Fibroblast of skin of right quadriceps (primary cell): ENCODE results near the gene VGLL4.

Experiments used
- DNase-seq: peaks from one replicate; pipeline ENCODE4 v3.0.0-alpha.2; 2013

Gene VGLL4

GRCh38 chr3:11546657-11547302 lies 96.9 kb downstream of the VGLL4 start:
- no peak for DNase-seq

- DNase-seq = no peak
These were observed 98.4 kb downstream of the VGLL4 start for GRCh38 chr3:11545186-11545851.

- no peak for DNase-seq
These were observed 99.1 kb downstream of the VGLL4 start for GRCh38 chr3:11544412-11545181.

- DNase-seq = no peak
These were observed 99.7 kb downstream of the VGLL4 start for GRCh38 chr3:11543948-11544387.

- DNase-seq = no peak
These were observed 100.4 kb downstream of the VGLL4 start for GRCh38 chr3:11543141-11543947.

- DNase-seq = no peak
These were observed 101.2 kb downstream of the VGLL4 start for GRCh38 chr3:11542551-11542950.

GRCh38 chr3:11541321-11542303 lies 102.1 kb downstream of the VGLL4 start:
- DNase-seq = no peak

- DNase-seq = no peak
These were observed 104.0 kb downstream of the VGLL4 start for GRCh38 chr3:11539677-11540076.

GRCh38 chr3:11539218-11539617 lies 104.5 kb downstream of the VGLL4 start:
- no peak for DNase-seq

GRCh38 chr3:11538581-11538980 lies 105.1 kb downstream of the VGLL4 start:
- no peak for DNase-seq

GRCh38 chr3:11536936-11537612 lies 106.6 kb downstream of the VGLL4 start:
- no peak for DNase-seq

- DNase-seq = no peak
These were observed 107.4 kb downstream of the VGLL4 start for GRCh38 chr3:11536132-11536935.

- no peak for DNase-seq
These were observed 108.3 kb downstream of the VGLL4 start for GRCh38 chr3:11535243-11535960.

- DNase-seq = no peak
These were observed 109.0 kb downstream of the VGLL4 start for GRCh38 chr3:11534793-11535101.

- peak; percentile 46 for DNase-seq
These were observed 109.5 kb downstream of the VGLL4 start for GRCh38 chr3:11534011-11534792.

- peak; percentile 48 for DNase-seq
These were observed 110.8 kb downstream of the VGLL4 start for GRCh38 chr3:11532931-11533391.

- DNase-seq = peak; percentile 98
These were observed 113.5 kb downstream of the VGLL4 start for GRCh38 chr3:11530153-11530721.

GRCh38 chr3:11529281-11529680 lies 114.4 kb downstream of the VGLL4 start:
- no peak for DNase-seq
